Progenitor cell of endocrine pancreas (in vitro differentiated cells): ENCODE data around the gene CASK. TPM values are rescaled to one million over a fixed set of nuclear protein-coding genes. Genes with fewer than 3 reads are reported as not detected.

Source experiments
- DNase-seq: peaks from one replicate; pipeline ENCODE4 v3.0.0; 2021; ENCODE audit warnings: low spot score; ENCODE audit not compliant: unreplicated experiment
- H3K27ac Mint-ChIP-seq: 2 replicates; pipeline ENCODE4 v1.8.0; 2021; ENCODE audit warnings: mild to moderate bottlenecking, moderate library complexity, mixed read lengths
- H3K27me3 Mint-ChIP-seq: 2 replicates; pipeline ENCODE4 v1.8.0; 2021; ENCODE audit warnings: mixed read lengths
- H3K36me3 Mint-ChIP-seq: 2 replicates; pipeline ENCODE4 v1.8.0; 2022; ENCODE audit warnings: mixed read lengths; ENCODE audit not compliant: insufficient read depth
- H3K4me1 Mint-ChIP-seq: 2 replicates; pipeline ENCODE4 v1.8.0; 2021; ENCODE audit warnings: low read depth, mixed read lengths
- H3K4me3 Mint-ChIP-seq: 2 replicates; pipeline ENCODE4 v1.8.0; 2021; ENCODE audit warnings: low read depth, mild to moderate bottlenecking, moderate library complexity, mixed read lengths
- H3K9me3 Mint-ChIP-seq: 2 replicates; pipeline ENCODE4 v1.8.0; 2021; ENCODE audit warnings: low read depth, mixed read lengths
- CTCF ChIP-seq: fragments of 200-600 bp; sonication (generic); IDR thresholded peaks from one replicate; pipeline ENCODE4 v1.5.0; 2021; ENCODE audit warnings: antibody characterized with exemption, mild to moderate bottlenecking; ENCODE audit not compliant: unreplicated experiment
- total RNA-seq: library from RNA; stranded (reverse); gene quantifications from 2 replicates; pipeline ENCODE4 v1.2.1, GENCODE V29; 2021

The CASK gene
- total RNA-seq, 1 donor from 2014 or later = 68.3 TPM

- H3K4me3 Mint-ChIP-seq = no peak overlapping the region
- no peak for TF ChIP-seq CTCF
- DNase-seq = no peak
These were observed 442.7 kb downstream of the CASK start for GRCh38 chrX:41480508-41481260.

GRCh38 chrX:41478381-41478911 lies 444.9 kb downstream of the CASK start:
- Mint-ChIP-seq H3K27ac (peak overlapping the region; percentile 69), H3K4me1 (peaks cover 21% of the 10 kb centered on the region), H3K36me3 (no peaks in the 10 kb centered on the region), H3K4me3 (no peak overlapping the region), H3K9me3 (no peaks in the 10 kb centered on the region), H3K27me3 (no peaks in the 10 kb centered on the region)
- no peak for TF ChIP-seq CTCF
- DNase-seq = no peak

More at GRCh38 chrX:41480508-41481260, 442.7 kb downstream of the CASK start:
- Mint-ChIP-seq H3K27me3 (no peaks in the 10 kb centered on the region), H3K36me3 (no peaks in the 10 kb centered on the region), H3K4me1 (peaks cover 12% of the 10 kb centered on the region), H3K9me3 (no peaks in the 10 kb centered on the region), H3K27ac (no peak overlapping the region)

GRCh38 chrX:41475591-41476241 lies 447.6 kb downstream of the CASK start:
- no peaks in the 10 kb centered on the region for H3K9me3 Mint-ChIP-seq
- H3K36me3 Mint-ChIP-seq = peaks cover 2% of the 10 kb centered on the region
- peak overlapping the region; percentile 93 for H3K27ac Mint-ChIP-seq
- H3K27me3 Mint-ChIP-seq = no peaks in the 10 kb centered on the region
- peak overlapping the region; percentile 10 for H3K4me3 Mint-ChIP-seq
- no peak for DNase-seq
- H3K4me1 Mint-ChIP-seq = peaks cover 13% of the 10 kb centered on the region
- TF ChIP-seq CTCF = no peak

GRCh38 chrX:41475191-41475590 lies 448.2 kb downstream of the CASK start:
- no peaks in the 10 kb centered on the region for H3K27me3 Mint-ChIP-seq
- no peaks in the 10 kb centered on the region for H3K9me3 Mint-ChIP-seq
- H3K27ac Mint-ChIP-seq = peak overlapping the region; percentile 93
- TF ChIP-seq CTCF = no peak
- no peak for DNase-seq
- peaks cover 13% of the 10 kb centered on the region for H3K4me1 Mint-ChIP-seq
- no peak overlapping the region for H3K4me3 Mint-ChIP-seq
- peaks cover 2% of the 10 kb centered on the region for H3K36me3 Mint-ChIP-seq

- no peaks in the 10 kb centered on the region for H3K9me3 Mint-ChIP-seq
- no peak for DNase-seq
- H3K27me3 Mint-ChIP-seq = no peaks in the 10 kb centered on the region
- H3K27ac Mint-ChIP-seq = peak overlapping the region; percentile 93
- H3K36me3 Mint-ChIP-seq = peaks cover 2% of the 10 kb centered on the region
- H3K4me1 Mint-ChIP-seq = peaks cover 13% of the 10 kb centered on the region
- H3K4me3 Mint-ChIP-seq = no peak overlapping the region
- TF ChIP-seq CTCF = no peak
These were observed 448.6 kb downstream of the CASK start for GRCh38 chrX:41474726-41475100.
